RWPE1 (cell line): ENCODE results near the gene ECEL1.

ENCODE experiments used
- CTCF ChIA-PET: fragments of 350-600 bp; sonication (Branson Sonifier 250); formaldehyde crosslinking; extraction: SDS; loops from one replicate; lab custom pipeline; 2021; lab: Yijun Ruan, JAX
- POLR2A ChIA-PET: fragments of 400-600 bp; formaldehyde crosslinking; extraction: SDS; loops from one replicate; lab custom pipeline; 2020; ENCODE audit warnings: antibody characterized with exemption; ENCODE audit not compliant: low non-redundant PET; lab: Yijun Ruan, JAX
- DNase-seq: peaks from one replicate; pipeline ENCODE4 v3.0.0; 2012; ENCODE audit warnings: low spot score
- H3K27ac ChIP-seq: fragments of 450-650 bp; 2 replicates; pipeline ENCODE4 v1.5.1; 2017
- TF ChIP-seq, protein P1 (sequence below): fragments of 450-650 bp; conservative IDR thresholded peaks from 2 replicates; pipeline ENCODE4 v1.5.1; 2017; ENCODE audit warnings: low read depth, mild to moderate bottlenecking

Gene ECEL1

DNA sequence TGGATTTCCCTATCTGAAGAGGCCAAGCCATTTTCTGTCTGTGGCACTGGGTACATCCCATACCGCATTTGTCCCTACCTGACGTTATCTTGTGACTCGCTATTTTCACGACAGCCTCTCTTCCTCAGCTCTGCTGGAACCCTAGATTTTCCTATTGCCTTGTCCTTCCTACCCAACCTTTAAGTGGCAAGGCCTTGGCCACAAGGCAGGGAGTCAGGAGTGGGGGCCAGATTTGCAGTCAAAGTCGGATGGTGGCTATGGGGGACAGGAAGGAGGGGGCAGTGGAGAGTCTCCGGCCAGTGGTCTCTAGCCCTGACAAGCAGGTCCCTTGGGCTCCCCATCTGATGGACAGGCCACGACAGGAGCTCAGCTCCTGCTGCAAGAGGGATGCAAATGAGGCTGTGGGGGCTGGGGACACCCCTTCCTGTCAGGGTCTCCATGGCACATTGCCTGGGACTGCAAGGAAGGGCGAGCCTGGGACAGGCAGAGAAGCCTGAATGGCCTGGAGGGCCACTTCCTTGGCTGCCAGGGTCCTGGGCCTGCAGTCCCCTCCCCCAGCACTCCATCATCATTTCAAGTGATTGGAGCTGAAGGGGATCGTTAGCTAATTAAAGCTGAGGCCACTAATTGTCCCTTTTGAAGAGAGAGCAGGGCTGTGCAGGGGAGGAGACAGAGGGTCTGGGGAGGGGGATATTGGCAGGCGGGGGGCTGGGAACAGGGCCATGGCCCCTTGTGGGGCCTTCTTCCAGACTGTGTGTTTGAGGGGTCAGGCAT lies 6.3 kb upstream of the ECEL1 start:
- H3K27ac ChIP-seq: no peak overlapping the region
- ChIA-PET POLR2A (no interaction called here), CTCF (no interaction called here)
- TF ChIP-seq, protein P1, sequence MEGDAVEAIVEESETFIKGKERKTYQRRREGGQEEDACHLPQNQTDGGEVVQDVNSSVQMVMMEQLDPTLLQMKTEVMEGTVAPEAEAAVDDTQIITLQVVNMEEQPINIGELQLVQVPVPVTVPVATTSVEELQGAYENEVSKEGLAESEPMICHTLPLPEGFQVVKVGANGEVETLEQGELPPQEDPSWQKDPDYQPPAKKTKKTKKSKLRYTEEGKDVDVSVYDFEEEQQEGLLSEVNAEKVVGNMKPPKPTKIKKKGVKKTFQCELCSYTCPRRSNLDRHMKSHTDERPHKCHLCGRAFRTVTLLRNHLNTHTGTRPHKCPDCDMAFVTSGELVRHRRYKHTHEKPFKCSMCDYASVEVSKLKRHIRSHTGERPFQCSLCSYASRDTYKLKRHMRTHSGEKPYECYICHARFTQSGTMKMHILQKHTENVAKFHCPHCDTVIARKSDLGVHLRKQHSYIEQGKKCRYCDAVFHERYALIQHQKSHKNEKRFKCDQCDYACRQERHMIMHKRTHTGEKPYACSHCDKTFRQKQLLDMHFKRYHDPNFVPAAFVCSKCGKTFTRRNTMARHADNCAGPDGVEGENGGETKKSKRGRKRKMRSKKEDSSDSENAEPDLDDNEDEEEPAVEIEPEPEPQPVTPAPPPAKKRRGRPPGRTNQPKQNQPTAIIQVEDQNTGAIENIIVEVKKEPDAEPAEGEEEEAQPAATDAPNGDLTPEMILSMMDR: no peak
- no peak for DNase-seq

DNA sequence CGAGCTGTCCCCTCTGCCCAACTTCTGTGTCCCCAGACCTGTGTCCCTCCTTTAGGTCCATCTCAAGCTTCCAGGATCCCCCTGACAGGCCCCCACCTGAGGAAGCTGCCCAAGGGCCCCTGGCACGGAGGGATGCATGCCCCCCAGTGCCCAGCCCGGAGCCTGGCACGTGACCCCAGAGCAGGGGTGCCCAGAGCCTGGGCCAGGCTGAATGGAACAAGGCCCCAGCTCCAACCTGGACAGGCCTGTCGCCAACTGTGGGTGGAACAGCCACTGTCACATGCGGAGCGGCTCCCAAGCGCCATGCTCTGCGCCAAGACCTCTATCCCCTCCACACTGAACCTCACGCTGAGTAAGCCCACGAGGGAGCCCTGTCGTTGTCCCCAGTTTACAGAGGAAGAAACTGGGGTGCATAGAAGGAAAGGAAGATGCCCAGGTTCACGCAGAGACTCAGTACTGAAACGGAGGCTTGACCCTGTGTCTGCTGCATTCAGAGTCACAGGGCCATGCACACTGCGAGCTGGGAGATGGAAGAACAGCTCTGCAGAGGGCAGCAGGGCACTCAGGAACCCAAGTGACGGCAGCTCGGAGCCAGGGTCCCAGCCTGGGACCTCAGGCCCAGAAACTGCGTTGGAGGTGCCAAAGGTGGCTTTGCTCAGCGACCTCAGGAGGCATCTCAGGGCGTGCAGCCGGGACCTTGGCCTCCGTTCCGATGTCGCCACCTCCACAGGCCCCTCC lies 5.5 kb upstream of the ECEL1 start:
- no peak for DNase-seq
- POLR2A ChIA-PET: no interaction called here
- CTCF ChIA-PET: interaction anchor here (0.6 kb wide), 1 partner anchor 22 kb away, joined by 4 read pairs; no protein-coding TSS in a partner anchor
- no peak overlapping the region for H3K27ac ChIP-seq
- TF ChIP-seq, protein P1: no peak

DNA sequence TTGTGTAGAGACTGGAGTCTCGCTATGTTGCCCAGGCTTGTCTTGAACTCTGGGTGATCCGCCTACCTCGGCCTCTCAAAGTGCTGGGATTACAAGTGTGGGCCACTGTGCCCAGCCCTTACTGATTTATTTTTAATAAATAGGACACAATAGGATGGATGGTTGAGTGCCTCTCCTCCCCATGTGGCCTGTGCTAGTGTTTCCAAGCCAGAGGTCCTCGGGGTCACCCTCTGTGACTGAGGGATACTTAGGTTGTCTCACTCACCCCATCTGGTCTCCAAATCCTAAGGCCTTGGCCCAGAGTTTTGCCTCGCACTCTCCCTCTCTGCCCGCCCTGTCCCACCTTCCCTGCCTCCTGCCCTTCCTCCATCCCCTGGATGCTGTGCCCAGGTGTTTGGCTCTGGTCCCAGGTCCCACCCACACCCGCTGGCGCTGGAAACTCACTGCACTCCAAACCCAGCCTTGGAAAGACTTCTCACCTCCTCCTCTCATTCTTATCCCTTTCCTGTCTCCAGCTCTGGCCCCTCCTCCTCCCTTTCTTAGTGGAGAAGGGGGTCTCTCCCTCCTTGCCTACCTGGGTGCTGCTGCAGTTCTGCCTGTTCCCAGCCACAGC lies 4.7 kb upstream of the ECEL1 start:
- CTCF ChIA-PET: interaction anchor here (0.6 kb wide), 1 partner anchor 21 kb away, joined by 4 read pairs; no protein-coding TSS in a partner anchor
- TF ChIP-seq, protein P1: no peak
- no peak overlapping the region for H3K27ac ChIP-seq
- no peak for DNase-seq
- POLR2A ChIA-PET: no interaction called here

DNA sequence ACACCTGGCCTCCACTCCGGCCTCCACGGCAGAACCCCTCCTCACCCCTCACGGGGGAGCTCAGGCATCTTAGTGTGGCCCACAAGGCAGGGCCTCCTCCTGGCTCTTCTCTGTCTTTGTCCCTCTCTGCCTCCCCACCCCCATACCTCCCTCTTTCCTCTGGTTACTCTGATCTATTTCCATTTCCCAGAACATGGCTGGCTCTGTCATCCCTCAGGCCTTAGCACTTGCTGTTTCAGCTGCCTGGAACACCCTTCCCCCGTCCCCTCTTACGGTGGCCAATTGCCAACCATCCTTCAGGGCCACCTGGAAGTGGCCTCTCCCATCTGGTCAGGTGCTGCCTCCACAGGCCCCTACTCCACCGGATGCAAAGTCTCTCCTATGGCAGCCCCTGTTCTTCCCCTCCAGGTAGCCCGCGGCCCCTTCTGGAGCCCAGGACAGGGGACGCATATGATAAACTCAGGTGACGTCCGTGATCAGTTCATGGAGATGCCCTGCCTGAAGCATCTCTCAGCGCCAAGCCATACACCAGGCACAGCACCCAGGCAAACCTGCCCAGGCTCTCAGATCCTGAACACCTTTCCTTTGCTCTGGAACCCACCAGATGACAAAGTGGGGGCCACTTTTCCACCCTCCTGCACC lies 3.6 kb upstream of the ECEL1 start:
- CTCF ChIA-PET: no interaction called here
- DNase-seq: no peak
- H3K27ac ChIP-seq: no peak overlapping the region
- TF ChIP-seq, protein P1: no peak
- POLR2A ChIA-PET: no interaction called here

DNA sequence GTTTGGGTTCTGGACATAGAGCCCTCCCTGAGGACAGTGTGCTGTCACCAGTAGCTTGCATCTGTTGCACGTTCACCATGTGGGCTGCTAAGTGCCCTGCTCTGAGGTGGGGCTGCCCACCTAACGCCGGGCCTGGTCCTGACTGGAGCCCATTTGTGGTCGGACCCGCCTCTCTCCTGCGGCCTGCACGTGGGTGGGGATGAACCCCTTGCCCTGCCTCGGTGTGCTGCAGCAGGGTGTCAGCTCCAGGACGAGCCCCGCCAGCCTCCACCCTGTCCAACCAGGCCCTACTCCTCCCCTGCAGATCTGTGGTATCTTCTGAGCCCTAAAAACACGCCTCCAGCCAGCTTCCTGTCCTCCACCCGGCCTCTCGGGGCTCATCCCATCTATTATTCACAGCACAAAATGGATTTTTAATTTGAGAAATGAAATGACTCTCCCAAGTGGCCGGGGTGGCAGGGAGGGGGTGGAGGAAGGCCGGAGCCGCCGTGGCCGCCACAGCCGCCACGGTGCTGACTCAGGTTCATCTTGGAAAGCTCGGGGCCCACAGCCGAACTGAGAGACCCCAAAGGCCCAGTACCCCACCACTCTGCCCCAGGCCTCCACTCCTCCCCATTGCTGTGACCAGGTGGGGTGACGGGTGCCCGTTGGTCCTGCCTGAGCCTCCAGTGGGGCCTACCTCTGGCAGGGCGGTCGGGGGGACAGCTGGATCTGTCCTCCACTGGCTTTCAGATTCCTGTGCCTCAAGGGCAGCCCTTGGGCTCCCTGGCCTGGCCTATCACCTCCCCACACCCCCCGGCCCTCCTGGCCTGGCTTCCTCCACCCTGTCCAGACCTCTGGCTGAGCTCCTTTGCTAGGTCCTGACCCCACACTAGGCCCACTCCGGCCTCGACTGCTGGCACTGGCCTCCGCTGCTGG lies 2.8 kb upstream of the ECEL1 start:
- ChIA-PET POLR2A (no interaction called here), CTCF (no interaction called here)
- H3K27ac ChIP-seq: no peak overlapping the region
- TF ChIP-seq, protein P1: no peak
- DNase-seq: no peak
